ENCODE data around the gene FBXW4. TPM values are rescaled to one million over a fixed set of nuclear protein-coding genes. Genes with fewer than 3 reads are reported as not detected.

FBXW4 gene
- total RNA-seq, 2 experiments from 2014 or later: 40.4 to 40.9 TPM

DNA sequence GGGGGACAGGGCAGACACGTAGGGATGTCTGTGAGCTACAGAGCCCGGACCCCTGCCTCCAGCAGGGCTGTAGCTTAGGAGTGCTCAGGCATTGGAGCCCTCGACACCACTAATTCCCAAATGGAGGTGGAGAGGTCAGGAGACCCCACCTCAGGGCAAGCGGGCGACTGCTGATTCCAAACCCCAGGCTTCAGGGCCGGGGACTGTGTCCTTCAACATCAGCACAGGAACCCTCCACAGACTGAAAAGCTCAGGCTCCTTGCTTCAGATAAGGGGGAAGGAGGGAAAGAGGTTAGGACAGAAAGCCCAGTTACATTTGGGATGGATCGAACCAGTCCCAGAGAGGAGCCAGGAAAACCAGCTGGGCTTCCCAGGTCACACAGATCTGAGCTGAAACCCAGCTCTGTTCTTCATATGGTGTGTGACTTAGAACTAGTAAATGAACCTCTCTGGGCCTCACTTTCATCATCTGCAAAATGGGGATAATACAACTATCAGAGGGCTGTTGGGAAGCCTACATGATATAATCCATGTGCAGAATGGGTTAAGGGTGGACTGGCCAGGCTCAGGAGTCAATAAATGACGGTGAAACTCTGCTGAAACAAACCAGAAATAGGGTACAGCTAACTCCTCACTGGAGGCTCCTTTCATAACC, 123.6 kb downstream of the FBXW4 start:
- Mint-ChIP-seq H3K4me3 (no peak overlapping the region), H3K27me3 (ENCODE audit: low read depth) (peaks cover 31% of the 10 kb centered on the region), H3K9me3 (no peaks in the 10 kb centered on the region), H3K27ac (no peak overlapping the region), H3K36me3 (ENCODE audit: low read depth) (no peaks in the 10 kb centered on the region), H3K4me1 (ENCODE audit: low read depth) (peaks cover 12% of the 10 kb centered on the region)
- CTCF ChIA-PET: interaction anchor here (0.5 to 5.4 kb wide), 28 partner anchors 9 to 361 kb away, joined by 3 to 50 read pairs (median 4); partner anchors contain the start of genes DPCD and POLL
- intact Hi-C loops (cut with micrococcal nuclease): loop anchor here (5.0 kb wide), 1 partner anchor 409 kb away; no protein-coding TSS in a partner anchor
- no peak for DNase-seq

DNA sequence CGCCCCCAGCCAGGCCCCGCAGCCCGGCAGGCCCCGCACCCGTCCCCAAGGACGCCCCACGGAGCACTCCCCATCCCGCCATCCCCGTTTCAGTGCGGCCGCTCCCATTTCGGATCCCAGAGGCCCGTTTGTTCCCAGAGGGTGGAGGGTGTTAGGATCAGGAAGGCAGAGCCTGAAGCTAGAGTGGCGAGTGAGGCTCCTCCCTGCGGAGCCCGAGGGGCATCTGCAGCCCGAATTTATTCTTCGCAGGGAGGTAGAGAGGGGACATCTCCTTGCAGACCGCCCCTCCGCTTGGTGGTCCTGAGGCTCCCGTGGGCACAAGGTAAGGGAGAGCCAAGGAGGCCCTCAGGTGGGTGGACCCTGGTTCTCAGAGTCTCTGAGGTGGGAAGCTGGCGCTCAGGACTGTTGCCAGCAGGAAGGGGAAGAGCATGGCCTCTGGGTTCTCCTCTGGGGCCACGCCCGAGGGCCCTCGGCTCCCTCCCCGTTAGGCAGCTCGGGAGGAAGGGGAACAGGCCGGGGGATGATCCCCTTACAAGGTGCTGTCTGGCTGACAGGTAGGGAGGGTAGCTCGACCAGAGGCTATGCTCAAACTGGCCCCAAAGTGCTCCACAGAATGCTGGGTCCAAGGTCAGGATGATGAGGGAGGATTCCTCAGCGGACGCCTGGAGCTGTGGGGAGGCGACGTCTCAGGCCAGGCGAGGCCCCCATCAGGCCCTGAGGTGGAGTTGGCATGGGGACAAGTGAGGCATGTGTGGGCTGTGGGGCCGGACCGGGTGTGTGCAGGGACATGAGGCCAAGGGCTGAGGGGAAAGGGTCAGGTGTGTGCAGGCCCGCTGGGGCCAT, 124.3 kb downstream of the FBXW4 start:
- no peak for DNase-seq
- H3K4me3 Mint-ChIP-seq: peak overlapping the region; percentile 62
- H3K27me3 Mint-ChIP-seq (ENCODE audit: low read depth): peaks cover 38% of the 10 kb centered on the region
- H3K36me3 Mint-ChIP-seq (ENCODE audit: low read depth): no peaks in the 10 kb centered on the region
- intact Hi-C loops (cut with micrococcal nuclease): loop anchor here (1.0 to 5.0 kb wide), 6 partner anchors 33 to 408 kb away; no protein-coding TSS in a partner anchor
- H3K4me1 Mint-ChIP-seq (ENCODE audit: low read depth): peaks cover 15% of the 10 kb centered on the region
- H3K27ac Mint-ChIP-seq: no peak overlapping the region
- CTCF ChIA-PET: interaction anchor here (0.6 to 5.4 kb wide), 32 partner anchors 7 to 360 kb away, joined by 3 to 50 read pairs (median 4); partner anchors contain the start of genes DPCD and POLL
- no peaks in the 10 kb centered on the region for H3K9me3 Mint-ChIP-seq

DNA sequence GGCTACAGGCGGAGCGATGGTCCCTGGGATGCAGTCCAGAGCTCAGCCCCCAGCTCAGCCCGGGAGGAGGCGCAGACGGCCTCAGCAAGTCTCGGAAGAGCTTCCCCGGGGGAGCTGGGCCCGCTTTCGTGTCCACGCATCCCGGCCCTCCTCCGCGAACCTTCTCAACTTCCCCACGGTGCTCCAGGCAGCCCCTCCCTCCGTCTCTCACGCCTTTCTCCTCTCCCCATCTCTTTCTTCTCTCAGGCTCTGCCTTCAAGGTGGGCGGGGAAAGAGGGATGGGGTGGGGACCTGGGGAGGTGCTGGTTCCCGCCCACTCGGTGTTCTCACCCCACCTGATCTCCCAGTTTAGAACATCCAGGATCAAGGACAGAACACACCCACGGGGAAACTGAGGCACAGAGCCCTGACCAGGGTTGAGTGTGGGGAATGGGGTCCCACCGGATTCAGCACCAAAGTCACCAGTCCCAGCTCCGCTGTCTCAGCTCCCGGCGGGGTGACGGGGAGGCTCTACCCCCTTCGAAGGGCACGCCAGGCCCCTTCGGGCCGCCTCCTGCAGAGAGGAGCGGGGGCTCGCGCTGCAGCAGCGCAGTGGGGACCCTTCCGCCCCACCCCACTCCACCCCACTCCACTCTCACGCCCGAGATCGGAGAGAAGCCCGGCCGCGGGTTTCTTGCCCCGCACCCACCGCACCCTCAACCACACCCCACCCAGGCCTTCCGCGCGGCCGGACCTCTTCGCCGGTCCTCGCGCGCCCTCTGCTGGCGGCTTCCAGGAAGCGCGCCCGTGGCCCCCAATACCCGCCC, 125.1 kb downstream of the FBXW4 start:
- H3K4me1 Mint-ChIP-seq (ENCODE audit: low read depth): peaks cover 15% of the 10 kb centered on the region
- CTCF ChIA-PET: interaction anchor here (0.6 to 5.4 kb wide), 24 partner anchors 8 to 404 kb away, joined by 3 to 50 read pairs (median 4); partner anchors contain the start of genes DPCD and POLL
- H3K9me3 Mint-ChIP-seq: no peaks in the 10 kb centered on the region
- peak overlapping the region; percentile 62 for H3K4me3 Mint-ChIP-seq
- H3K27me3 Mint-ChIP-seq (ENCODE audit: low read depth): peaks cover 45% of the 10 kb centered on the region
- H3K27ac Mint-ChIP-seq: no peak overlapping the region
- no peaks in the 10 kb centered on the region for H3K36me3 Mint-ChIP-seq (ENCODE audit: low read depth)
- peak; percentile 81 for DNase-seq
- intact Hi-C loops (cut with micrococcal nuclease): loop anchor here (1.0 to 5.0 kb wide), 6 partner anchors 33 to 408 kb away; no protein-coding TSS in a partner anchor

DNA sequence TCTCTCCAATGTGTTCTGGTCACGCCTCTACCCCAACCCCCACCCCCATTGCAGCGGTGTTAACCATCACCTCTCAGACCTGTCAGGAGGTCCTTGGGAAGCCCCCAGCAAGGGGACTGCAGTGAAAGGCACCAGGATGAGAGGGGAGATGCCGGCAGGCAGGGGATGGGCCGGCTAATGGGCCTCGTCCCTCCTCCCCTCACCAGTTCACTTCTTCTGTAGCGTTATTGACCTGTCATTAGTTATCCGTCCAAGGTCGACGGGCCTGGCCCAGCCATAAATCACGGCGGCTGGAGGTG, 125.7 kb downstream of the FBXW4 start:
- Mint-ChIP-seq H3K9me3 (no peaks in the 10 kb centered on the region), H3K4me1 (ENCODE audit: low read depth) (peaks cover 15% of the 10 kb centered on the region), H3K27me3 (ENCODE audit: low read depth) (peaks cover 47% of the 10 kb centered on the region), H3K27ac (no peak overlapping the region), H3K4me3 (peak overlapping the region; percentile 62), H3K36me3 (ENCODE audit: low read depth) (no peaks in the 10 kb centered on the region)
- intact Hi-C loops (cut with micrococcal nuclease): no loop called here
- CTCF ChIA-PET: interaction anchor here (0.6 to 5.4 kb wide), 19 partner anchors 9 to 403 kb away, joined by 3 to 50 read pairs (median 5); partner anchors contain the start of genes DPCD and POLL
- DNase-seq: no peak

DNA sequence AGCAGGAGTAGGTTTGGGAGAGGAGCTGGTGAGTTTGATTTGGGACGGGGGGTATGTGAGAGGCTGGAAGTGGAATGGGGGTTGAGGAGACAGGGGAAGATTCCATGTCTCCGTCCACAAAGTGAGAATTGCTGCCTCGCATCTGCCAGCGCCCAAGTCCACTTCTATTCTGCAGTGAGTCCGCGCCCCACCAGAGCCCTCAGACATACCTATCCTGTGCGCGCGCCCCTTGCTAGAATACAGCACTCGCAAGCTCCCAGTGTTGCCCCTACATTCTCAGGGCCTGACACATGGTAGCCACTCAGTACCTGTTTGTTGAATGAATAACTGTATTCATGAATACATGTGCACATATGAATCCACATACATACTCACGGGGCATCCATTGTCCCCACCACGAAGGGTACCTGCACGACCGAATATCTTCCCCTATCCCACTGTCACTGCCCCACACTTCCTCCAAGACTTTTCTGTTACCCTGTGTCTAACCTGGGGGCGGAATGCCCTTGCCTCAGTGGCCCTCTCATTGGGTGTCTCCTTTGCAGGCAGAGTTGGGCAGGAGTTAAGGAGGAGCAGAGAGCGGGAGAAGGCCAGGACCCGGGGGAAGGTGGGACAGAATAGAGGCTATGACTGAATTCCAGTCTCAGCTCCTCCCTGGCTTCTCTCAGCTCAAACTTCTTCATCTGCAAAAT, 126.8 kb downstream of the FBXW4 start:
- no peaks in the 10 kb centered on the region for H3K9me3 Mint-ChIP-seq
- H3K4me1 Mint-ChIP-seq (ENCODE audit: low read depth): peaks cover 15% of the 10 kb centered on the region
- H3K27me3 Mint-ChIP-seq (ENCODE audit: low read depth): peaks cover 47% of the 10 kb centered on the region
- no peak for DNase-seq
- no peak overlapping the region for H3K4me3 Mint-ChIP-seq
- intact Hi-C loops (cut with micrococcal nuclease): no loop called here
- H3K36me3 Mint-ChIP-seq (ENCODE audit: low read depth): no peaks in the 10 kb centered on the region
- no peak overlapping the region for H3K27ac Mint-ChIP-seq
- CTCF ChIA-PET: interaction anchor here (1.1 to 5.4 kb wide), 4 partner anchors 11 to 354 kb away, joined by 3 to 50 read pairs (median 8); no protein-coding TSS in a partner anchor

DNA sequence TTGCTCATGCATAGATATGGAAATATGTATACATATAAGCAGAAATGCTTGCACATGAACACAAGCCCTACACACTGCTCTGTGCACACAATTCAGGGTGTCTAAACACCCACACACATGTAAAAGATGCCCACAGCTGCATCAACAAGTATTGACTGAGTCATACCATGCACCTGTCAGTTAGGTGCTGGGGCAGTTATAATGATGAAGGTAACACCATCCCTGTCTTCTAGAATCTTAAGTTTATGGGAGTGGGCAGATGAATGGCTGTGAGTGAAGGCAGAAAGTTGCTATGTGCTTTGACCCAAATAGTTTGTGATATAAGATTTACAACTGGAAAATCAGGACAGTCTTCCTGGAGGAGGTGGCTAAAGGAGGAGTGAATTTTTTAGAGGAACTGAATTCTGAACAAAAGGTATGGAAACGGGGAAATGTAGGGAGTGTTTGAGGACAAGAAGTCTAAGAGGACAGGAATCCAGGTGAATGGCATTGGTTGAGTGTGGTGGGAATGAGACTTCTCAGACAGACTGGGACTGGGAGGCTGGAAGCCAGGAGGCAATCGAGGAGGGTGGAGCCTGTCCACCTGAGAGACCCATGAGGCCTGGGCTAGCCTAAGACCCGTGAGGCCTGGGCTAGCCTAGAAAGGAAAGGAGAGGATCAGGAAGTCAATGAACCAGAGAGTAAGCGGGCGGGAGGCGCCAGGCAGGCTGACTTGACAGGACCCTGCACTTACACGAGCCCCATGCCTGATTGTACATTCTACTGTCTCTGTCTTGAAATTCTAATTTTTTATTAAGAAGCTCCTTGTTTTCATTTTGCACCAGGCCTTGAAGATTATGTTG, 127.6 kb downstream of the FBXW4 start:
- DNase-seq: no peak
- intact Hi-C loops (cut with micrococcal nuclease): no loop called here
- Mint-ChIP-seq H3K9me3 (no peaks in the 10 kb centered on the region), H3K36me3 (ENCODE audit: low read depth) (no peaks in the 10 kb centered on the region), H3K4me3 (no peak overlapping the region), H3K27ac (no peak overlapping the region), H3K27me3 (ENCODE audit: low read depth) (peaks cover 47% of the 10 kb centered on the region), H3K4me1 (ENCODE audit: low read depth) (peaks cover 15% of the 10 kb centered on the region)
- CTCF ChIA-PET: interaction anchor here (1.1 to 5.4 kb wide), 2 partner anchors 32 to 354 kb away, joined by 3 to 50 read pairs; no protein-coding TSS in a partner anchor

DNA sequence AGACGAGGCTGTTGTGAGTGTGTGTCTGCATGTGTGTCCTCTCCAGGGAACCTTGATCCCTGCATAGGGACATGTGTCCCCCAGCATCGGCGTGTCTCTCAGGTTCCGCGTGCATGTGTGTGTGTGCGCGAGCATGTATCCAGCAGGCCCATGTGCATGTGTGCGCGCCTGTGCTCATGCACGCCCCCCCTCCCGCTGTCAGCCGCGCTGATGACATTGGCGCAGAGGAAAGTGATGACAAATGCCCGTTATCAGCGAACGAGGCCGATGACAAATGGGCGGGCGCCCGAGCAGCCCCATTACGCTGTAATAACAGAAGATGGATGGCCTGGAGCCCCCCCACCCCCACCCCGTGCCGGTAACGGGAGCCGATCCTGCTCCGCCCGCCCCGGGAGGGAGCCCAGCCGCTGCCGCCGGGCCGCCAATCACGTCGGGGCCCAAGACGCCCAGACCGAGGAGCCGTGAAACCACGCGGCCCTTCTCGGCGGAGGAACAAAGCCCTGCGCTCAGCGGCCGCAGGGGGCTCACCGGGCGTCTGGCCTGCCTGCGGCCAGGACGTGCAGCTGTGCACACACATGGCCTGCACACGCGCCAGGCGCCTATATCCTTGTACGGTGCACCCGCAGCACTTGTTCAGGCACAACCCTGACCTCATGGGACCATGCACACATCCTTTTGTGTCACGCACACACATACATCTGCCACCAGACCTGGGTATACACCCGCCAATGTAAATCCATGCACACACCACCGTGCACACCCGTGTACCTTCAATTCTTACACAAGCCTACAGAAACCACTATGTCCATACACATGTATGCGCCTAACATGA, 128.4 kb downstream of the FBXW4 start:
- Mint-ChIP-seq H3K27me3 (ENCODE audit: low read depth) (peaks cover 47% of the 10 kb centered on the region), H3K27ac (no peak overlapping the region), H3K9me3 (no peaks in the 10 kb centered on the region), H3K4me1 (ENCODE audit: low read depth) (peaks cover 15% of the 10 kb centered on the region), H3K4me3 (no peak overlapping the region), H3K36me3 (ENCODE audit: low read depth) (no peaks in the 10 kb centered on the region)
- DNase-seq: no peak
- intact Hi-C loops (cut with micrococcal nuclease): no loop called here
- CTCF ChIA-PET: interaction anchor here (0.6 to 5.4 kb wide), 2 partner anchors 192 to 353 kb away, joined by 3 to 50 read pairs; no protein-coding TSS in a partner anchor

DNA sequence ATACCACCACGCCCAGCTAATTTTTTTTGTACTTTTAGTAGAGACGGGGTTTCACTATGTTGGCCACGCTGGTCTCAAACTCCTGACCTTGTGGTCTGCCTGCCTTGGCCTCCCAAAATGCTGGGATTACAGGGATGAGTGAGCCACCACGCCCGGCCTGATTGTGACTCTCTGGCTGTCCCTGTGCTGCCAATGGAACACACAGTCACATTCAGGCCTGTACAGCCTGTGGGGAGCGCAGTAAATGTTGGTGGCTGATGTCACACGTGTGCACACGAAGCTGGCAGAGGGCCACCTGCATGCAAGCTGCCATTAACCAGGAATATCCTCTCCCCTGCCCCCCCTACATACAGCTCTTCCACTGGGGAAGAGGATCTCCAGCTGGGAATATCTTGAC, 129.0 kb downstream of the FBXW4 start:
- Mint-ChIP-seq H3K4me3 (no peak overlapping the region), H3K36me3 (ENCODE audit: low read depth) (no peaks in the 10 kb centered on the region), H3K27ac (no peak overlapping the region), H3K9me3 (no peaks in the 10 kb centered on the region), H3K4me1 (ENCODE audit: low read depth) (peaks cover 15% of the 10 kb centered on the region), H3K27me3 (ENCODE audit: low read depth) (peaks cover 47% of the 10 kb centered on the region)
- no peak for DNase-seq
- CTCF ChIA-PET: interaction anchor here (0.6 kb wide), 1 partner anchor 191 kb away, joined by 3 read pairs; no protein-coding TSS in a partner anchor
- intact Hi-C loops (cut with micrococcal nuclease): no loop called here

DNA sequence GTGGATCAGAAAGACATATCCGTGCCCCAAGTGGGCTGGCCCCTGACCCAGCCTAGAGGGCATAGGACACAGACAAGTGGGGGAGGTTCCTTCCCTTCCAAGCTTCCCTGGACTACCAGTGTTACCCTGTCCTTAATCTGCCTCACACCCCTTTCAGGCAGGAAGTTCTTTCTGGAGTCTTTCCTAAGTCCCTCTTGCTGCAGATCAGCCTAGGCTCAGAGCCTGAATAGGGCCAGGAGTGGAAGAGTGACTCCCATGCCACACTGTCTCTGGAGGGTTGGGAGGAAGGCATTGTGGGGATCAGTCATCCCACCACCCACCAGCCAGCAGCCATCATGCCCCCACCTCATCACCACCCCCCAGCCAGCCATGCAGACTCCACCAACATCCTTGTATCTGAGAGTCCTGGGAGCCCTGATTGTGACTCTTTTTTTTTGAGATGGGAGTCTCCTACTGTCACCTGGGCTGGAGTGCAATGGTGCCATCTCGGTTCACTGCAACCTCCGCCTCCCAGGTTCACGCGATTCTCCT, 129.5 kb downstream of the FBXW4 start:
- no peak overlapping the region for H3K4me3 Mint-ChIP-seq
- peaks cover 47% of the 10 kb centered on the region for H3K27me3 Mint-ChIP-seq (ENCODE audit: low read depth)

DNA sequence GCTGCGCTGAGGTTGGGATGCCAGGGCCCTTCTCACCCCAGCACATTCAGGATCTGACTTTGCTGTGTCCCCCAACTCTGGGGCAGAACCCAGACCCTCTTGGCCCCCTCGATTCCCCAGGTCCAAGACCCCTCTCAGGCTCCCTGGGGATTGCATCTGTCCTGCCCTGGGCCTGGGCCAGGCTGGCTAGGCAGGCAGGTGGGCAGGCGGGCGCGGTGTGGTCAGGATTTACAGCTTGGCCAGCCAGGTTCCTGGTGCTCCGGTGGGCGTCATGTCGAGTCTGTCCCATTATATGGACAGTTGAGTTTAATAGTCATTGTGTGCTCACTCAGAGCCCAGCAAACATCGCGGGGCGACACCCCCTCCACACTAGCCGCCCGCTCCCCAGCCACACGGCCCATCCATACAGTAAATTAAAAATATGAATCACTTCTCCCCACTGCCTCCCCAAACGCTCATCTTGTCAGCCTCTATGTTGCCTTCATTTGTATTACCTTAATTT, 130.4 kb downstream of the FBXW4 start:
- CTCF ChIA-PET: no interaction called here
- intact Hi-C loops (cut with micrococcal nuclease): no loop called here
- Mint-ChIP-seq H3K4me3 (no peak overlapping the region), H3K27ac (no peak overlapping the region), H3K36me3 (ENCODE audit: low read depth) (no peaks in the 10 kb centered on the region), H3K9me3 (no peaks in the 10 kb centered on the region), H3K27me3 (ENCODE audit: low read depth) (peaks cover 43% of the 10 kb centered on the region), H3K4me1 (ENCODE audit: low read depth) (peaks cover 9% of the 10 kb centered on the region)
- DNase-seq: no peak

More for the DNA sequence above, 129.5 kb downstream of the FBXW4 start:
- peaks cover 15% of the 10 kb centered on the region for H3K4me1 Mint-ChIP-seq (ENCODE audit: low read depth)
- H3K9me3 Mint-ChIP-seq: no peaks in the 10 kb centered on the region
- CTCF ChIA-PET: interaction anchor here (0.6 kb wide), 1 partner anchor 191 kb away, joined by 3 read pairs; no protein-coding TSS in a partner anchor
- H3K36me3 Mint-ChIP-seq (ENCODE audit: low read depth): no peaks in the 10 kb centered on the region
- no peak overlapping the region for H3K27ac Mint-ChIP-seq
- no peak for DNase-seq
- intact Hi-C loops (cut with micrococcal nuclease): no loop called here

Data from activated naive CD4-positive, alpha-beta T cell treated with anti-CD3 and anti-CD28 coated beads for 36 hours (primary cell).